Central memory CD8-positive, alpha-beta T cell (primary cell): ENCODE data around the gene KLK11.

ENCODE experiments used
- ATAC-seq: fragments of 150-1000 bp; cut with Tn5 transposase; replicated peaks from 2 replicates; pipeline ENCODE4 v1.10.0; 2022; ENCODE audit warnings: mild to moderate bottlenecking, moderate FRiP score, moderate number of reproducible peaks; ENCODE audit not compliant: poor library complexity, severe bottlenecking; ENCODE audit errors: extremely low read depth
- DNase-seq, 2 donors: peaks; one replicate each; pipeline ENCODE4 v3.0.0; 2021; ENCODE audit warnings: low spot score in 2 of 2
- H3K27ac Mint-ChIP-seq: one replicate; pipeline ENCODE4 v1.8.0; 2022; ENCODE audit warnings: low read depth, mild to moderate bottlenecking, moderate library complexity, mixed read lengths
- H3K27me3 Mint-ChIP-seq: one replicate; pipeline ENCODE4 v1.8.0; 2022; ENCODE audit warnings: mixed read lengths
- H3K36me3 Mint-ChIP-seq: one replicate; pipeline ENCODE4 v1.8.0; 2022; ENCODE audit warnings: mild to moderate bottlenecking, moderate library complexity, mixed read lengths; ENCODE audit not compliant: insufficient read depth
- H3K4me1 Mint-ChIP-seq: one replicate; pipeline ENCODE4 v1.8.0; 2022; ENCODE audit warnings: mixed read lengths
- H3K4me3 Mint-ChIP-seq: one replicate; pipeline ENCODE4 v1.8.0; 2022; ENCODE audit warnings: mild to moderate bottlenecking, moderate library complexity, mixed read lengths
- H3K9me3 Mint-ChIP-seq: one replicate; pipeline ENCODE4 v1.8.0; 2022; ENCODE audit warnings: mixed read lengths

The KLK11 gene

DNA sequence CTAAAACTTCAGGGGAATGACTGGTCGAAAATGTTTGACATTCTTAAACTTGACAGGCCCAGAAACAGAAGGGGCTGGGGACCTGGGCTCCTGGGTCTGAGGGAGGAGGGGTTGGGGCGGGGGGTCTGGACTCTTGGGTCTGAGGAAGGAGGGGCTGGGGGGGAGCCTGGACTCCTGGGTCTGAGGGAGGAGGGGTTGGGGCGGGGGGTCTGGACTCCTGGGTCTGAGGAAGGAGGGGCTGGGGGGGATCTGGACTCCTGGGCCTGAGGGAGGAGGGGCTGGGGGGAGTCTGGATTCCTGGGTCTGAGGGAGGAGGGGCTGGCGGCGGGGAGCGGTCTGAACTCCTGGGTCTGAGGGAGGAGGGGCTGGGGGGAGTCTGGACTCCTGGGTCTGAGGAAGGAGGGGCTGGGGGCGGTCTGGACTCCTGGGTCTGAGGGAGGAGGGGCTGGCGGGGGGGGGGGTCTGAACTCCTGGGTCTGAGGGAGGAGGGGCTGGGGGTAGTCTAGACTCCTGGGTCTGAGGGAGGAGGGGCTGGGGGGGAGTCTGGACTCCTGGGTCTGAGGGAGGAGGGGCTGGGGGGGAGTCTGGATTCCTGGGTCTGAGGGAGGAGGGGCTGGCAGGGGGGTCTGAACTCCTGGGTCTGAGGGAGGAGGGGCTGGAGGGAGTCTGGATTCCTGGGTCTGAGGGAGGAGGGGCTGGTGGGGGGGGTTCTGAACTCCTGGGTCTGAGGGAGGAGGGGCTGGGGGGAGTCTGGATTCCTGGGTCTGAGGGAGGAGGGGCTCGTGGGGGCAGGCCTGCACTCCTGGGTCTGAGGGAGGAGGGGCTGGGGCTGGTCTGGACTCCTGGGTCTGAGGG is 51.5 kb downstream of the KLK11 start:
- H3K9me3 Mint-ChIP-seq, result no peaks in the 10 kb centered on the region
- peaks cover 75% of the 10 kb centered on the region for H3K27me3 Mint-ChIP-seq
- ATAC-seq, result no peak
- no peak overlapping the region for H3K4me3 Mint-ChIP-seq
- H3K27ac Mint-ChIP-seq, result no peak overlapping the region
- peaks cover 7% of the 10 kb centered on the region for H3K4me1 Mint-ChIP-seq
- no peak for DNase-seq
- no peaks in the 10 kb centered on the region for H3K36me3 Mint-ChIP-seq

DNA sequence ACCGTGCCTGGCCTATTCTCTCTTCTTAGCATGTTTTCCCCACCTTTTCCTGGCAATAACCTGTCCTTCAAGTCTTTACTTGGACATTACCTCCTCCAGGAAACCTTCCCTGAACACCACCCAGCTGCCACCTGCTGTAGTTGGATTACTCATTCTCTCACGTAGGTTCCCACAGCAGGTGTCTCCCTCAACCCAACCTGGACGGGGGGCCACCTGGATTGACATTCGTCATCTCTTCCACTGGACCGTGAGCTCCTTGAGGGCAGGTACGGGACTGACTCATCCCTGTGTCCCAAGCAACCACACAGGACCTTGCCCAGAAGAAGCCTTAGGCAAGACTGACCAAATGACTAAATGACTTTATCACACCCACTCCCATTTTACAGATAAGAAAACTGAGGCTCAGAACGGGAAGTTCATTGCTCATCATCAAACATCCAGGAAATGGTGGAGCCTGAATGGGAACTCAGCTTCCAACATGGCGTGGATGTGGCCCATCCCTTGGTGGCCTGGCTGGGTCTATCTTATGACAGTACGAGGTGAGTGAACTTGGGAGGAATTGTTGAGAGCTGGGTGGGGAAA is 53.5 kb downstream of the KLK11 start:
- peaks cover 69% of the 10 kb centered on the region for H3K27me3 Mint-ChIP-seq
- H3K4me3 Mint-ChIP-seq, result no peak overlapping the region
- H3K36me3 Mint-ChIP-seq, result no peaks in the 10 kb centered on the region
- ATAC-seq (no peak), DNase-seq (no peak)
- H3K27ac Mint-ChIP-seq, result no peak overlapping the region
- peaks cover 7% of the 10 kb centered on the region for H3K4me1 Mint-ChIP-seq
- H3K9me3 Mint-ChIP-seq, result no peaks in the 10 kb centered on the region
